Effector memory CD4-positive, alpha-beta T cell (primary cell): ENCODE data around the gene RAD51B.

Source experiments
- DNase-seq, 3 donors: peaks; one replicate each; pipeline ENCODE4 v3.0.0-alpha.2; 2020
- H3K27ac ChIP-seq: 2 replicates; pipeline ENCODE4 v1.7.0; 2013; ENCODE audit warnings: mild to moderate bottlenecking, low read length, moderate library complexity; ENCODE audit not compliant: insufficient read depth, poor library complexity, severe bottlenecking
- H3K27me3 ChIP-seq: replicated peaks from 2 replicates; pipeline ENCODE4 v1.7.0; 2013; ENCODE audit warnings: mild to moderate bottlenecking, low read length; ENCODE audit not compliant: insufficient read depth, control insufficient read depth, poor library complexity, severe bottlenecking
- H3K36me3 ChIP-seq: 2 replicates; pipeline ENCODE4 v1.7.0; 2013; ENCODE audit warnings: mild to moderate bottlenecking, low read length, moderate library complexity; ENCODE audit not compliant: control insufficient read depth, insufficient read depth
- H3K4me1 ChIP-seq: 2 replicates; pipeline ENCODE4 v1.7.0; 2013; ENCODE audit warnings: low read length, mild to moderate bottlenecking; ENCODE audit not compliant: control insufficient read depth, insufficient read depth, poor library complexity, severe bottlenecking
- H3K4me3 ChIP-seq: 2 replicates; pipeline ENCODE4 v1.7.0; 2013; ENCODE audit warnings: low read length, low read depth, mild to moderate bottlenecking; ENCODE audit not compliant: insufficient read depth, poor library complexity, severe bottlenecking
- H3K9me3 ChIP-seq: 2 replicates; pipeline ENCODE4 v1.7.0; 2013; ENCODE audit warnings: mild to moderate bottlenecking, low read length, moderate library complexity; ENCODE audit not compliant: control insufficient read depth

The RAD51B gene

DNA sequence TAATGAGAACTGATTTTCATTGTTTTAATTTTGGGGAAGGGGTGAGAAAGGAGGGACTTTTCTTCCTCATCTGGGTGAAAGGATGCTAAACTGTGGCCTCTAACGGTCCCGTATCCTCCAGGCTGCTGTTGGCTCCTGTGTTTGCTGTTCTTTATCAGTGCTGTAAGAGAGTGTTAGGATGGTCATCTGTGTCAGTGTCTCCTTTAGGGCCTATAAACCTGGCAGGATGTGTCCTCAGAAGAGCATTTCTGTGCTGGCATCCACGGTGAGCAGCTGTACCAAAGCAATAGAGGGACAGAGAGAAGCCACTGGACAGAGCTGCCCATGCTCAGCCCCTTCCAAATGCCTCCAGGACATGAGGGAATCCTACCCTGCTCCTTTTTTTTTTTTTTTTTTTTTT lies 720.2 kb downstream of the RAD51B start:
- no peaks in the 10 kb centered on the region for H3K36me3 ChIP-seq
- H3K4me3 ChIP-seq, result no peak overlapping the region
- H3K27ac ChIP-seq, result no peak overlapping the region

DNA sequence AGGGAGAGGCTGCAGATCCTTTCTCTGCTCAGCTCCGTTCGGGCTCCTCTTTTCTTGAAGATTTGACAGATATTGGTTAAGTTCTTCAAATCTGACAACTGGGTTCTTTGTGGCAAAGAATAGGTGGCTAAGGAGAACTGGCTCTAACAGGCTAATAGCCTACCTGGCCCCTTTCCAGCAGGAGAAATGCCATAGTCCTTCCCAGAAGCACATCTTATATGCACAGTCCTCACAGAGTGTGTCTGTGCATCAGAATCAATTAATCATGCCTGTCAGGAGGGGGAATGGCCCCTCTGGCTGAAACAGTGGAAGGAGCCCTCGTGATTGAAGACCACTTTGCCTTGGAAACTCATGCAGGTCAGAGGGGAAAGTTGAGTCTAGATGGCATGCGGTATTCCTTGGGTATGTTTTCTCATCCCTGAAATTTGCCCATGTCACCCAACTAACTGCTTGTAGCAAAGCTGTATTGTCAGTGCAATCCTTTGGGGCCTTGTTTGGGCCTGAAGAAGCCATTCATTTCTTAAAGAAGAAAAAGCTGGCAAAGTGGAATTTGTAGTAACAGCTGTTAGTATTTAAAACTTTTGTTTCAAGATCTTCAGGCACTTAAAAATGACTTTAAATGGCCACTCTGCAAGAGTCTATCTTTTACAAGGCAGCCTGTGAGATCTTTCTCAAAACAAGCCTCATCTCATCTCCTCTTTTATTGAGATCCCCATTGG lies 721.8 kb downstream of the RAD51B start:
- Histone ChIP-seq H3K9me3 (no peaks in the 10 kb centered on the region), H3K4me3 (no peak overlapping the region), H3K27ac (no peak overlapping the region), H3K4me1 (no peaks in the 10 kb centered on the region), H3K36me3 (no peaks in the 10 kb centered on the region), H3K27me3 (no peaks in the 10 kb centered on the region)
- DNase-seq, result no peak

More for the DNA sequence above, 720.2 kb downstream of the RAD51B start:
- DNase-seq, result no peak
- no peaks in the 10 kb centered on the region for H3K4me1 ChIP-seq
- H3K27me3 ChIP-seq, result no peaks in the 10 kb centered on the region
- H3K9me3 ChIP-seq, result no peaks in the 10 kb centered on the region

DNA sequence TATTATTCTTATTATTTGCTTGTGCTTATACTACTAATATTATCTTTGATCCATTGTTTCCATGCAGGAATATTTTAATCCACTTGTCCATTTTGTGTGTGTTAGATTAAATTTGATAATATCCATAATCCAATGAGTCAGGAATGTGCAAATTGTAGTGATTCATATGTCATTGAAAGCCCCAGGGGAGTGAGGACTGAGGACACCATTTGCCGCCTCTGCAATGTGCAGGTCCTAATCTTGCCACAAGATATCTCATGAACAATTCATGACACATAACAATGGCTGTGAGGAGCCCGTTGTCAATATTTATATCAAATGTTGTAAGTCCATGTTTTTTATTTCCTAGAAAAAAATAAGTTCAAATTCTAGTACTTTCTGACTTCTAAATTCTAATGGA lies 722.8 kb downstream of the RAD51B start:
- Histone ChIP-seq H3K4me1 (no peaks in the 10 kb centered on the region), H3K9me3 (no peaks in the 10 kb centered on the region), H3K4me3 (no peak overlapping the region), H3K27me3 (no peaks in the 10 kb centered on the region), H3K36me3 (no peaks in the 10 kb centered on the region), H3K27ac (no peak overlapping the region)
- no peak for DNase-seq

DNA sequence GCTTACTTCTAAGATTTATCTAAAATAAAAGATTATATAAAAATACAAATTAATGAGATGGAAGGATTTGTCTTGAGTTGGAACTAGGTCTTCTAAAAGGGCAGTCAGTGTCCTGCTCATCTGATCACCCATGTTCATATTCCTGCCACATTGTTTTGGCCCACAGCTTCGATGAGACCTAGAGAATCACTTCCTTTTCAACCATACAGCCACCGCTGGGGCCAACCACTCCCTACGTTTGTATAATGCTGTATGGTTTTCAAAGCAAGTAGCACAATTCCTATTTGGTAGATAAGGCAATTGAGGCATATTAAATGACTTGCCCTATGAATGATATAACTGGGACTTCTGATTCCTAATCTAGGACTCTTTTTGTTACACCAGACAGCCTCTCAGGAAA lies 723.9 kb downstream of the RAD51B start:
- H3K9me3 ChIP-seq, result no peaks in the 10 kb centered on the region
- H3K36me3 ChIP-seq, result no peaks in the 10 kb centered on the region
- H3K4me1 ChIP-seq, result no peaks in the 10 kb centered on the region
- DNase-seq, result no peak
- no peak overlapping the region for H3K4me3 ChIP-seq
- H3K27ac ChIP-seq, result no peak overlapping the region
- no peaks in the 10 kb centered on the region for H3K27me3 ChIP-seq

DNA sequence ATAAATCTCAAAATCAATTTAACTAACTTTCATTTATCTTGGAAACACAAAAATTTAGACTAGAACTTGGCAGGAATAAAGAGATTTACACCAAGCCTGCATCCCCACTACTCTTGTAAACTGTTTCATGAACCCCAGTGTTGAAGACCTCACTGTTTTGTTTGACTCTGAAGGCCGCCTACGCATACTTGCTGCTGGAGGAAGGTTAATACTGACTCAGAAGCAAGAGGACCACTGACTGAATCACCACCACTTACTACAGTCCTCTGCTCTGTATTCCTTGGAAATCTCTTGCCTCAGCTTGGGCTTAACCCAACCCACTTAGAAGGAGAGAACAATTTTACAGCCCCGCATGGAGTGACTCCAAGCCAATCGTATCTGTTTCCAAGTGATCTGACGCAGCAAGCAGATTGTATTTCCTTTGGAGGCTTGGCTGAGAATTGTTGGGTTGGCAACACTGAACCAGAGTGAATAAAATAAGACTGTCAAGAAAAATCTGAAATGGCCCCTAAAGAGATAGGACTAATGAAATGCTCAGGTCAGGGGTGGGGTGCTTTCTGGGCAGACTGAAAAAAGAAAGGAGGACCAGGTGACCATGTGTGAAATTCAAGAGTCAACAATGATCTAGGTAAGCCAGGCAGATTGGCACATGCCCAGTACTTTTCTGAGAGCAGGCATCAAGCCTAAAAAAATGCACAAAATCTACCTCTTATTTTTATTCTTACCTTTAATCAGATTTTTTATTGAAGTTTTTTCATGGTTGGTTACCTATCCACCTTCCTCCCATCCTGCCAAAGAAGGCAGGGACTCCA lies 724.7 kb downstream of the RAD51B start:
- Histone ChIP-seq H3K4me3 (no peak overlapping the region), H3K36me3 (no peaks in the 10 kb centered on the region), H3K4me1 (no peaks in the 10 kb centered on the region), H3K27ac (no peak overlapping the region), H3K9me3 (no peaks in the 10 kb centered on the region), H3K27me3 (no peaks in the 10 kb centered on the region)
- DNase-seq, result no peak

DNA sequence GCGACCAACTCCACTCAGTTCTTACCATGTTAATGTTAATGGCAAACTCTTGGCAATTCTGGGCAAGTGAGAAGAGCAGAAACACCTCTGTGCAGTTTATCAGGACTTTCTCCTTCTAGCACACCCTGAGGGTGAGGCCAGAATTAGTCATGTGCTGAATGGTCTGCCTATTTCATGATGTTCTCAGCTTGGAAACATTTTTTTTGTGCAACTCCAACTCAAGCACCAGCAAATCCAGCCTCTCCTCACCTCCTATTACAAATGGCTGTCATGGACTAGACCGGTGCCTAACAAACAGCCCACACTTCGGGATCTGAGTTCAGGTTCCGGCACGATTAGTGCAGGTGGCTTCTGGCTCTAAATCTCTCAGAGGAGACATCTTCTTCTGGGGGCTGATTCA lies 727.3 kb downstream of the RAD51B start:
- H3K36me3 ChIP-seq, result no peaks in the 10 kb centered on the region
- H3K9me3 ChIP-seq, result no peaks in the 10 kb centered on the region
- DNase-seq, result no peak
- H3K27ac ChIP-seq, result no peak overlapping the region
- H3K27me3 ChIP-seq, result no peaks in the 10 kb centered on the region
- no peaks in the 10 kb centered on the region for H3K4me1 ChIP-seq
- H3K4me3 ChIP-seq, result no peak overlapping the region

DNA sequence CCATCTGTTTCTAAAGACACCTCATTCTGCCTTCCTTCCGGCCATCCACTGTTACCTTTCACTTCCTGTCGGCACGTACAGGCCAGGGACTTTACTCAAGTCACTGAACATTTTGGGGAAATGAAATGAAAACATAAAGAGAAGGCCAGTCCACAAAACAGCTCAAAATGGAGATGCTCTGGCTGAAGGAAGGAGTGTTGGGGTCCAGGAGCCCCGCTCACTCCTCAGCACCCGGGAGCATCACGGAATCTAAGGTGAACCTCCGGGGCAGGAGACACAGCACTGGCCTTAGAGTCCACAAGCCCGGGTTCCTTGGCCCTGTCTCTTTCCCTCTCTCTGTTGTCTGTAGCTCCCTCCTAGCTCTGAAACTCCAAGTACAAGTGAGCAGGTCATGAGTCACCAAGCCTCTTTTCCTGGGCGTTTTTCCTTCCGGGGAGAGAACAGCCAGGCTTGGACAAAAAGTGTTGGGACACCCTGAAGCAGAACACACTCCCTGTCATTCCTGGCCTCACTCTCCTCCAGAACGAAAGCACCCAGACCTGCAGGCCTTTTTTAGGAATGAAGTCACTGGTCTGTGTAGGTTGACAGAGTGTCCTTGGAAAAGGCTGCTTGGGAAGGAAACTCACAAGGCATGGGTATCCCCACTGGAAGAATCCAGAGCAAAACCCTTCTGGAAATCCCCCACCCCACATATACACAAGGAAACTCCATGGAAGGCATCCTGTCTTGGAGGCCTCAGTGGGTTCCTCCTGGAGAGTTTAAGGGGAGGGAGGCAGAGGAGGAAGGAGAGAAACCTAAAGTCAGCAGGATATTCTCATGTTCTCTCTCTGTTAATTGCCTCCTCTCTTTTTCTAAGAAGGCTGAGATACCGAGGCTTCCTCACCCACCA lies 728.0 kb downstream of the RAD51B start:
- Histone ChIP-seq H3K36me3 (no peaks in the 10 kb centered on the region), H3K4me3 (no peak overlapping the region), H3K4me1 (no peaks in the 10 kb centered on the region), H3K9me3 (no peaks in the 10 kb centered on the region), H3K27me3 (no peaks in the 10 kb centered on the region), H3K27ac (no peak overlapping the region)
- no peak for DNase-seq

DNA sequence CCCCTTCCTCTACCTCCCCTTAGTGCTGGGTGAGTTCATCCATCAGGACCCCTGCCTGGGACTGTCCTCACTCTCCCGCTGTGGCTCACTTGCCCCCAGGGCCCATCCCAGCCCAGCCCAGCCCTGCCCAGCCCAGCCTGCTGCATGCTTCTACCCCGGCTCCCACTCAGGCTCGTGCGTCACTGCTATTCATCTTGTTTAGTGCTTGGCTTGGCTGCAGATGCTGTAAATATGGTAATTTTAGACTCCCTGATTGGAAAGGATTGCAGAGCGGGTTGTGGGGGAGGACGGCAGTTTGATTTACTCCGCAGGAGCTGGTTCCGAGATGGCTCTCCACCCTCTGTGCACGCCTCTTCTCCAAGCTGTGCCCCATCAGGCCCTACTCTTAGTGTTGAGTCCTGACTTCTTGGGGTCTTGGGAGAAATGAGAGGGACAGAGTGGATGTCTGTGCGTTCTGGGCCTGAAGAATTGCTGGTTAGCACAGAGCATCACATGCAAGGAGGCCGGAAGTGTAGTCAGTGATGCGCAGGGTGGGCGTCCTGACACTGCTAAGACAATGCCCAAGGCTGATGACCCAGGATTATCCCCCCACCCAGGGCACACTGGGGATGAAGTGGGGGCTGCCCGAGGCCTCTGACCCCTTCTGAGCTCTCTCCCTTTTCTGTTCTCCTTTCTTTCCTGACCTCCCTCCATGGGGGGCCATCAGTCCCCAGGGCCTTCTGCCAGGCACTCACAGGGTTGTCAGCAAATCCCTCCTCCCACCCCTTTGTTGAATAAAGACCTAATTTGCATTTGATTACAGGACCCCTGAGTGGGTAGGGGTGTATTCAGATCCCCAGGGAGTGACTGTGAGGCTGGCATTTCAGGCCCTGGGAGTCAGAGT lies 728.9 kb downstream of the RAD51B start:
- Histone ChIP-seq H3K4me3 (no peak overlapping the region), H3K27ac (no peak overlapping the region), H3K4me1 (no peaks in the 10 kb centered on the region)

DNA sequence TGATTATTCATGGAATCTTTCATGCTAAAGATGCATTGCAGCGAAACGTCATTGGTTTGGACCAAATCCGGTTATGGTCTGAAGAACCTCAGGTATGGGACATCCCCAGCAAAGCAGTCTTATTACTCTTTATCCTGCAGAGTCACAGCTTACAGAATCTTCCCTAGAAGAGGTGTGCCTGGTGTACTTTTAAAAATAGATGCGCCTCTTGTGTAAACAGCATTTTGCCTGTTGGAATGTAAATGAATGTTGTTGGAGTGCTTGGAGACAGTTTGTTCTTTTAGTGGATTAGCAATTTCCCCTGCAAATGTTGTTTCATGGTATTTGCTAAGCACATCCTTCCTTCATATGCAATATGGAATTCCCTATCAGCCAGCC lies 730.7 kb downstream of the RAD51B start:
- H3K4me1 ChIP-seq, result no peaks in the 10 kb centered on the region
- H3K27ac ChIP-seq, result no peak overlapping the region
- H3K9me3 ChIP-seq, result no peaks in the 10 kb centered on the region
- no peak for DNase-seq
- H3K4me3 ChIP-seq, result no peak overlapping the region
- H3K36me3 ChIP-seq, result no peaks in the 10 kb centered on the region
- no peaks in the 10 kb centered on the region for H3K27me3 ChIP-seq

More for the DNA sequence above, 728.9 kb downstream of the RAD51B start:
- no peak for DNase-seq
- H3K36me3 ChIP-seq, result no peaks in the 10 kb centered on the region
- no peaks in the 10 kb centered on the region for H3K9me3 ChIP-seq
- no peaks in the 10 kb centered on the region for H3K27me3 ChIP-seq
